Astrocyte of the cerebellum (primary cell): Measurements from ENCODE around the gene ABCC3.

Source experiments
- DNase-seq: peaks from one replicate; pipeline ENCODE4 v3.0.0-alpha.2; 2011; ENCODE audit warnings: low read depth
- H3K4me3 ChIP-seq: 2 replicates; pipeline ENCODE4 v1.5.1; 2011; ENCODE audit warnings: mild to moderate bottlenecking, low read depth, low read length, moderate library complexity
- CTCF ChIP-seq: IDR thresholded peaks from 2 replicates; pipeline ENCODE4 v1.5.1; 2012; ENCODE audit warnings: low read length, low read depth, moderate library complexity, mild to moderate bottlenecking; ENCODE audit errors: missing control alignments
- in situ Hi-C: cut with HindIII; loops from 2 replicates; pipeline ENCODE4 v1.10.0; 2017; ENCODE audit warnings: low sequenced_read_pairs

Gene ABCC3

GRCh38 chr17:50589095-50589705 is 45.5 kb upstream of the ABCC3 start:
- in situ Hi-C loops = no loop called here
- DNase-seq = no peak
- no peak for TF ChIP-seq CTCF
- no peak overlapping the region for H3K4me3 ChIP-seq

GRCh38 chr17:50590946-50591737 is 43.5 kb upstream of the ABCC3 start:
- no peak overlapping the region for H3K4me3 ChIP-seq
- no peak for DNase-seq
- in situ Hi-C loops = loop anchor here (5.0 kb wide), 1 partner anchor 46 kb away; no protein-coding TSS in a partner anchor
- no peak for TF ChIP-seq CTCF

- DNase-seq = no peak
- H3K4me3 ChIP-seq = no peak overlapping the region
- in situ Hi-C loops = loop anchor here (5.0 kb wide), 1 partner anchor 44 kb away; no protein-coding TSS in a partner anchor
- TF ChIP-seq CTCF = no peak
Observed at GRCh38 chr17:50593321-50593720, 41.4 kb upstream of the ABCC3 start.

- no peak for DNase-seq
- in situ Hi-C loops = loop anchor here (5.0 kb wide), 1 partner anchor 43 kb away; no protein-coding TSS in a partner anchor
- no peak for TF ChIP-seq CTCF
- H3K4me3 ChIP-seq = no peak overlapping the region
Observed at GRCh38 chr17:50594128-50594823, 40.4 kb upstream of the ABCC3 start.

- DNase-seq = no peak
- TF ChIP-seq CTCF = no peak
- H3K4me3 ChIP-seq = no peak overlapping the region
- in situ Hi-C loops = loop anchor here (5.0 kb wide), 1 partner anchor 42 kb away; no protein-coding TSS in a partner anchor
Observed at GRCh38 chr17:50594892-50595291, 39.8 kb upstream of the ABCC3 start.

GRCh38 chr17:50596191-50597037 is 38.3 kb upstream of the ABCC3 start:
- TF ChIP-seq CTCF = peak; percentile 34
- H3K4me3 ChIP-seq = no peak overlapping the region
- in situ Hi-C loops = no loop called here
- no peak for DNase-seq
